Activated CD8-positive, alpha-beta T cell treated with anti-CD3 and anti-CD28 coated beads for 36 hours (primary cell): Measurements from ENCODE around the gene HSF4. TPM values are rescaled to one million over a fixed set of nuclear protein-coding genes. Genes with fewer than 3 reads are reported as not detected.

Experiments
- ATAC-seq: fragments of 200-7000 bp; cut with Tn5 transposase; one replicate; pipeline ENCODE4 v1.10.0; 2021; ENCODE audit warnings: mild to moderate bottlenecking, moderate library complexity
- CTCF ChIA-PET: fragments of 350-600 bp; sonication (Branson Sonifier 250); formaldehyde crosslinking; loops from one replicate; lab custom pipeline; 2021; ENCODE audit warnings: antibody characterized with exemption; lab: Charles Lee
- POLR2A ChIA-PET: fragments of 350-600 bp; sonication (Branson Sonifier 250); formaldehyde crosslinking; loops from one replicate; lab custom pipeline; 2021; ENCODE audit warnings: antibody characterized with exemption; lab: Charles Lee
- DNase-seq: peaks from one replicate; pipeline ENCODE4 v3.0.0-alpha.2; 2020
- H3K27ac Mint-ChIP-seq: one replicate; pipeline ENCODE4 v1.8.0; 2021; ENCODE audit warnings: mild to moderate bottlenecking, mixed read lengths
- H3K27me3 Mint-ChIP-seq: one replicate; pipeline ENCODE4 v1.8.0; 2021; ENCODE audit warnings: mixed read lengths
- H3K36me3 Mint-ChIP-seq: one replicate; pipeline ENCODE4 v1.8.0; 2021; ENCODE audit warnings: low read depth, mixed read lengths
- H3K4me1 Mint-ChIP-seq: one replicate; pipeline ENCODE4 v1.8.0; 2021; ENCODE audit warnings: low read depth, mixed read lengths
- H3K4me3 Mint-ChIP-seq: one replicate; pipeline ENCODE4 v1.8.0; 2021; ENCODE audit warnings: mild to moderate bottlenecking, moderate library complexity, mixed read lengths
- H3K9me3 Mint-ChIP-seq: one replicate; pipeline ENCODE4 v1.8.0; 2021; ENCODE audit warnings: mixed read lengths
- intact Hi-C: fragments of 100-400 bp; cut with micrococcal nuclease; formaldehyde crosslinking; loops from one replicate; pipeline ENCODE4 v1.10.0; 2022
- total RNA-seq, 2 experiments: library from RNA; stranded (reverse); gene quantifications; one replicate each; pipeline ENCODE4 v1.2.3, GENCODE V29; 2021
- TF ChIP-seq, protein P1 (sequence below): fragments of 200-600 bp; IDR thresholded peaks from one replicate; pipeline ENCODE4 v1.8.0; 2022; ENCODE audit warnings: antibody characterized with exemption, mild to moderate bottlenecking

The HSF4 gene
- total RNA-seq, 2 experiments from 2014 or later, result 56.0 to 73.3 TPM

DNA sequence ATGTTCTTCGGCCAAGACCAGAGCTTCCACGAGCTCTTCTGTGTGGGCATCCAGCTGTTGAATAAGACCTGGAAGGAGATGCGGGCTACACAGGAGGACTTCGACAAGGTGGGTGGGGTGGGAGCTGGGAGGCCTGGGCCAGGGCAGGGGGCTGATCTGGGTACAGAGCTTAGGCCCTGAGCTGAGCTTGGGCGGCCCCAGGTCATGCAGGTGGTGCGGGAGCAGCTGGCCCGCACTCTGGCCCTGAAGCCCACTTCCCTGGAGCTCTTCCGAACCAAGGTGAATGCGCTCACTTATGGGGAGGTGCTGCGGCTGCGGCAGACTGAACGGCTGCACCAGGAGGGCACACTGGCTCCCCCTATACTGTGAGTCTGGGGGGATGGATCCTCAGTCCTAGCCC, 37.9 kb downstream of the HSF4 start:
- no peaks in the 10 kb centered on the region for H3K9me3 Mint-ChIP-seq
- peaks cover 29% of the 10 kb centered on the region for H3K36me3 Mint-ChIP-seq
- CTCF ChIA-PET, result no interaction called here
- no peaks in the 10 kb centered on the region for H3K27me3 Mint-ChIP-seq
- no peak overlapping the region for H3K4me3 Mint-ChIP-seq
- POLR2A ChIA-PET, result interaction anchor here (2.0 to 2.4 kb wide), 2 partner anchors 9 to 25 kb away, joined by 4 to 10 read pairs; partner anchors contain the start of gene TMEM208
- TF ChIP-seq, protein P1, sequence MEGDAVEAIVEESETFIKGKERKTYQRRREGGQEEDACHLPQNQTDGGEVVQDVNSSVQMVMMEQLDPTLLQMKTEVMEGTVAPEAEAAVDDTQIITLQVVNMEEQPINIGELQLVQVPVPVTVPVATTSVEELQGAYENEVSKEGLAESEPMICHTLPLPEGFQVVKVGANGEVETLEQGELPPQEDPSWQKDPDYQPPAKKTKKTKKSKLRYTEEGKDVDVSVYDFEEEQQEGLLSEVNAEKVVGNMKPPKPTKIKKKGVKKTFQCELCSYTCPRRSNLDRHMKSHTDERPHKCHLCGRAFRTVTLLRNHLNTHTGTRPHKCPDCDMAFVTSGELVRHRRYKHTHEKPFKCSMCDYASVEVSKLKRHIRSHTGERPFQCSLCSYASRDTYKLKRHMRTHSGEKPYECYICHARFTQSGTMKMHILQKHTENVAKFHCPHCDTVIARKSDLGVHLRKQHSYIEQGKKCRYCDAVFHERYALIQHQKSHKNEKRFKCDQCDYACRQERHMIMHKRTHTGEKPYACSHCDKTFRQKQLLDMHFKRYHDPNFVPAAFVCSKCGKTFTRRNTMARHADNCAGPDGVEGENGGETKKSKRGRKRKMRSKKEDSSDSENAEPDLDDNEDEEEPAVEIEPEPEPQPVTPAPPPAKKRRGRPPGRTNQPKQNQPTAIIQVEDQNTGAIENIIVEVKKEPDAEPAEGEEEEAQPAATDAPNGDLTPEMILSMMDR, result no peak
- intact Hi-C loops, result no loop called here
- ATAC-seq (no peak), DNase-seq (no peak)
- no peak overlapping the region for H3K27ac Mint-ChIP-seq
- no peaks in the 10 kb centered on the region for H3K4me1 Mint-ChIP-seq

DNA sequence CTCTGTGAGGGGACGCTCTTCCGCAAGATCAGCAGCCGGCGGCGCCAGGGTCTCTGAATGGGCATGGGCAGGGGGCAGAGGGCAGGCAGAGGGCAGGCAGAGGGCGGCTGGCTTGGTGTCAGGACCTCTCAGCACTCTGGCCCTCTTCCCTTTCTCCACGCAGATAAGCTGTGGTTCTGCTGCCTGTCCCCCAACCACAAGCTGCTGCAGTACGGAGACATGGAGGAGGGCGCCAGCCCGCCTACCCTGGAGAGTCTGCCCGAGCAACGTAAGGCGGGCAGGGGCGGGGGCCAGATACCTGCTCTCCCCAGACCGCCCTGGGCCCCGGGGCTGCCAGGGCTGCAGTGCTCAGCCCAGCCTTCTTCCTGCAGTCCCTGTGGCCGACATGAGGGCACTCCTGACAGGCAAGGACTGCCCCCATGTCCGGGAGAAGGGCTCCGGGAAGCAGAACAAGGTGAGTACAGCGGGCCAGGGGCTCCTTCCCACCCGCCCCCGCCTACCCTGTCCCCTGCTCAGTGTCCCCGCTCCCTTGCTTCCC, 38.5 kb downstream of the HSF4 start:
- CTCF ChIA-PET, result no interaction called here
- no peaks in the 10 kb centered on the region for H3K4me1 Mint-ChIP-seq
- TF ChIP-seq, protein P1, result no peak

DNA sequence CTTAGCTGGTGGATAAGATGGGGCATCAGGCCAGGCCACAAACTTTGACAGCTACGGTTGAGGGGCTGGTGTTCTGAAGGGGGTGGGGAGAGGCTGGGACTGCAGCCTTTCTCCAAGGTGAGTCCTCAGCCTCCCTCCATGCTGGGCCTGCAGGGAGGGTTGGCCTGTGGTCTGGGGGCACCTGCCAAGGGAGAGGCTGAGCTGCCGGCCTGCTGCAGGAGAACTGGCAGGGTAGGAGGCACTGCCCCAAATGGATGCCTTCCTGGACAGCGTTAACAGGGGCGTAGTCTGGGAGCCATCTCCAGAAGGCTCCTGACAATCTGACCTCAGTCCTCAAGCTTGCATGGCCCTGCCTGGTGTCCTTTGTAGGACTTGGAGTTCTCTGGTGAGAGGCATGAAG, 39.5 kb downstream of the HSF4 start:
- H3K9me3 Mint-ChIP-seq, result no peaks in the 10 kb centered on the region
- peak overlapping the region; percentile 52 for H3K27ac Mint-ChIP-seq
- ChIA-PET POLR2A (interaction anchor here (1.1 to 1.8 kb wide), 2 partner anchors 8 to 10 kb away, joined by 4 to 7 read pairs; no protein-coding TSS in a partner anchor), CTCF (no interaction called here)
- no peaks in the 10 kb centered on the region for H3K4me1 Mint-ChIP-seq
- ATAC-seq, result no peak
- H3K27me3 Mint-ChIP-seq, result no peaks in the 10 kb centered on the region
- no peak for DNase-seq
- TF ChIP-seq, protein P1, result no peak
- H3K4me3 Mint-ChIP-seq, result no peak overlapping the region
- H3K36me3 Mint-ChIP-seq, result peaks cover 19% of the 10 kb centered on the region
- intact Hi-C loops, result no loop called here

More for the DNA sequence above, 38.5 kb downstream of the HSF4 start:
- peaks cover 25% of the 10 kb centered on the region for H3K36me3 Mint-ChIP-seq
- intact Hi-C loops, result no loop called here
- no peaks in the 10 kb centered on the region for H3K9me3 Mint-ChIP-seq
- ATAC-seq (no peak), DNase-seq (no peak)
- H3K27ac Mint-ChIP-seq, result no peak overlapping the region
- POLR2A ChIA-PET, result interaction anchor here (1.8 to 2.4 kb wide), 3 partner anchors 9 to 24 kb away, joined by 4 to 10 read pairs (median 7); partner anchors contain the start of gene TMEM208
- no peak overlapping the region for H3K4me3 Mint-ChIP-seq
- H3K27me3 Mint-ChIP-seq, result no peaks in the 10 kb centered on the region

DNA sequence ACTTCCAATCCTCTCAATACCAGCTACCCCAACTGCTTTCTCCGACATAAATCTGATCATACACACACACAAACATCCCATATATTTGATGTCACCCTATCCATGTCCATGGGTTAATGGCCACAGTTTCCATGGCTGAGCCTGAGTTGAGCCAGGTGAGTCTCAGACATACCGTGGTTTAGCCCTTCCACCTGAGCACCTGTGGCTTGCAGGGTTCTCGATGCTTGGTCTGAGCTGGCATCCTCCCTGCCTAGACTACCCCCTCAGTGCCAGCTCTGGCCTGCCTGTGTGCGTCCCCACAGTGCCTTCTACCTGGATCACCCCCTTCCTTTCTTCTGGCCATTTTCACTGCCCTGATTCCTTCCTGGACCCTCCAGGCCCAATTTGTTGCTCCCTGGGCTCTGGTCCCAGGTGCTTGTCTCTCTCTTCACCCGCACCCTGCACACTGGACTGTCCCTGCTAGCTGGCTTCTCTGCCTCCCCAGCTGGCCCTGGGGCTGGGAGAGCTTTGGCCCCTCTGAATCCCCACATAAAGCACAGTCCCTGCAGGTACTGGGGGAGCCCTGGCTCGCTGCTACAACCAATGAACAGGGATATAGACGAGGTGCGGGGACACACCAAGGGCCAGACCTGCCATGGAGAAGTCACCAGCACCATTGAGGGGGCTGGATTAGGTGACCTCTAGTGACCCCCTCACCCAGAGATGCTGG, 41.7 kb downstream of the HSF4 start:
- POLR2A ChIA-PET, result interaction anchor here (0.6 to 2.8 kb wide), 6 partner anchors 8 to 412 kb away, joined by 3 to 10 read pairs (median 3); partner anchors contain the start of gene TMEM208
- CTCF ChIA-PET, result interaction anchor here (1.2 to 1.8 kb wide), 3 partner anchors 8 to 27 kb away, joined by 3 to 5 read pairs (median 4); partner anchors contain the start of gene TMEM208
- H3K9me3 Mint-ChIP-seq, result no peaks in the 10 kb centered on the region
- no peak overlapping the region for H3K4me3 Mint-ChIP-seq
- no peaks in the 10 kb centered on the region for H3K4me1 Mint-ChIP-seq
- H3K36me3 Mint-ChIP-seq, result peaks cover 7% of the 10 kb centered on the region
- H3K27me3 Mint-ChIP-seq, result no peaks in the 10 kb centered on the region
- intact Hi-C loops, result no loop called here
- DNase-seq (no peak), ATAC-seq (no peak)
- H3K27ac Mint-ChIP-seq, result peak overlapping the region; percentile 41
- TF ChIP-seq, protein P1, result no peak
